Tibial artery (tissue), 4 donors: ENCODE measurements around the gene KDM5A.
A peak's percentile ranks its signal among the peaks of the same experiment; 100 is the strongest.
"Not testable (repeated sequence)": the region's sequence is repeated elsewhere in the genome, so short reads cannot be mapped to it uniquely, and the experiment has no call there.

ENCODE experiments used
- DNase-seq, 2 donors: peaks; one replicate each; pipeline ENCODE4 v3.0.0-alpha.2; 2019
- H3K27ac ChIP-seq, 2 donors: fragments of 200-600 bp; sonication (generic) in 1 of 2; 1 replicate in 1 of 2; 2 replicates in 1 of 2; pipeline ENCODE4 v1.5.1; 2018 to 2019; ENCODE audit warnings: mild to moderate bottlenecking in 1 of 2
- H3K27me3 ChIP-seq, 2 donors: fragments of 200-600 bp; sonication (generic) in 1 of 2; one replicate each; pipeline versions ENCODE4 v1.5.1 to v1.6.0; 2016 to 2019
- H3K36me3 ChIP-seq, 3 donors: fragments of 200-600 bp; sonication (generic) in 2 of 3; one replicate each; pipeline ENCODE4 v1.5.1; 2016 to 2019; ENCODE audit warnings: mild to moderate bottlenecking in 2 of 3
- H3K4me1 ChIP-seq, 4 donors: fragments of 200-600 bp; sonication (generic) in 2 of 4; 1 replicate in 3 of 4; 2 replicates in 1 of 4; pipeline ENCODE4 v1.5.1; 2016 to 2019
- H3K4me3 ChIP-seq, 2 donors: fragments of 200-600 bp; sonication (generic) in 1 of 2; 1 replicate in 1 of 2; 2 replicates in 1 of 2; pipeline ENCODE4 v1.5.1; 2018 to 2019; ENCODE audit warnings: mild to moderate bottlenecking in 2 of 2
- H3K9me3 ChIP-seq, 3 donors: fragments of 200-600 bp; sonication (generic) in 1 of 3; one replicate each; pipeline ENCODE4 v1.5.1; 2016 to 2019
- CTCF ChIP-seq, 2 experiments: fragments of 200-600 bp in 1 of 2; fragments of 450-650 bp in 1 of 2; IDR thresholded peaks; one replicate each; pipeline ENCODE4 v1.5.1; 2017 to 2019; ENCODE audit warnings: antibody characterized with exemption in 2 of 2, mild to moderate bottlenecking in 1 of 2, moderate library complexity in 1 of 2
- intact Hi-C: fragments of 100-400 bp; cut with DNase I; formaldehyde crosslinking; loops from one replicate; pipeline ENCODE4 v1.15.0; 2023; ENCODE audit warnings: low total_unique reads

The KDM5A gene

GRCh38 chr12:237026-237815 lies 151.9 kb downstream of the KDM5A start:
- H3K4me1 ChIP-seq = no peaks in the 10 kb centered on the region
- peaks cover 0 to 5% of the 10 kb centered on the region in 2 donors for H3K27me3 ChIP-seq
- peaks cover 0 to 15% (median 13%) of the 10 kb centered on the region in 3 donors for H3K9me3 ChIP-seq
- no peaks in the 10 kb centered on the region for H3K36me3 ChIP-seq
- H3K27ac ChIP-seq = no peak overlapping the region
- no peak overlapping the region for H3K4me3 ChIP-seq
- TF ChIP-seq CTCF (IDR thresholded peaks at IDR 0.05) = no peak
- DNase-seq = peak in 1 of 2 donors; percentile 5
- intact Hi-C loops = no loop called here

GRCh38 chr12:236445-236844 lies 152.7 kb downstream of the KDM5A start:
- intact Hi-C loops = no loop called here
- Histone ChIP-seq H3K4me3 (no peak overlapping the region), H3K9me3 (peaks cover 0 to 15% (median 13%) of the 10 kb centered on the region in 3 donors), H3K27ac (no peak overlapping the region), H3K36me3 (no peaks in the 10 kb centered on the region), H3K4me1 (no peaks in the 10 kb centered on the region), H3K27me3 (peaks cover 0 to 5% of the 10 kb centered on the region in 2 donors)
- DNase-seq = no peak
- TF ChIP-seq CTCF (IDR thresholded peaks at IDR 0.05) = no peak

- H3K4me1 ChIP-seq, H3K36me3 ChIP-seq, intact Hi-C loops, H3K27ac ChIP-seq, DNase-seq, H3K4me3 ChIP-seq, H3K27me3 ChIP-seq: not testable (repeated sequence)
- peaks cover 0 to 15% (median 13%) of the 10 kb centered on the region in 3 donors for H3K9me3 ChIP-seq
Measured at GRCh38 chr12:235967-236366, 153.2 kb downstream of the KDM5A start.

DNA sequence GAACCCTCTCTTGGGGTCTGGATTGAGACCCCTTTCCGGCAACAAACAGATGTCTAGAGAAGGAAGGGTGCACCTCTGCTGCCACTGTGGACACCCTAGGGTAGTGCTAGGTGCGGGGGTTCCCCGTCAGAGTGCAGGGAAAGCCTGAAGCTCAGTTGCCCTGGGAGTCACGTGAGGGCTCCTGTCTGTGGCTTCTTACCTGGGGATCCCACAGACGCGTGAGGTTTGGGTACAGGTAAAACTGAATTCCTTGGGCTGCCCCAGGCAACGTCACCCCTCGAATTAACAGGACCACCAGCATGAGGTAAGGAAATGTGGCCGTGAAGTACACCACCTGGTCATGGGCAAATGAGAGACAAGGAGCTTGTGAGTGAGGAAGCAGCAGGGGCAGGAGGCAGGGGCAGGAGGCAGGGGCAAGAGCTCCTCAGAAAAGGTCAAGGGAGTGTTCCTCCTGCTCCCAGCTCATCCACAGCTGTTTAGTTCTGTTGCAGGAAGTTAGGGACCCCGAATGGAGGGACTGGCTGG lies 154.2 kb downstream of the KDM5A start:
- H3K4me1 ChIP-seq = no peaks in the 10 kb centered on the region
- intact Hi-C loops = no loop called here
- H3K9me3 ChIP-seq = peaks cover 0 to 15% (median 13%) of the 10 kb centered on the region in 3 donors
- TF ChIP-seq CTCF (IDR thresholded peaks at IDR 0.05) = no peak
- peak in 1 of 2 donors; percentile 28 for DNase-seq
- peaks cover 0 to 7% of the 10 kb centered on the region in 2 donors for H3K27me3 ChIP-seq
- no peaks in the 10 kb centered on the region for H3K36me3 ChIP-seq
- H3K27ac ChIP-seq = no peak overlapping the region
- no peak overlapping the region for H3K4me3 ChIP-seq

- intact Hi-C loops = no loop called here
Measured at GRCh38 chr12:234019-234418, 155.1 kb downstream of the KDM5A start.

More at GRCh38 chr12:234019-234418, 155.1 kb downstream of the KDM5A start:
- Histone ChIP-seq H3K9me3 (peaks cover 0 to 15% (median 13%) of the 10 kb centered on the region in 3 donors), H3K4me3 (no peak overlapping the region), H3K27ac (no peak overlapping the region), H3K36me3 (no peaks in the 10 kb centered on the region), H3K4me1 (no peaks in the 10 kb centered on the region), H3K27me3 (peaks cover 0 to 9% of the 10 kb centered on the region in 2 donors)
- TF ChIP-seq CTCF (IDR thresholded peaks at IDR 0.05) = no peak
- DNase-seq = peak; percentile 0 to 24
